ENCODE measurements around the gene DHRS2. TPM values are rescaled to one million over a fixed set of nuclear protein-coding genes. Genes with fewer than 3 reads are reported as not detected.

Gene DHRS2
- total and polyA plus RNA-seq, 2 experiments from 2014 or later = not detected

GRCh38 chr14:23618415-23618988, 17.7 kb upstream of the DHRS2 start:
- Histone ChIP-seq H3K79me2 (ENCODE audit: insufficient read depth) (no peaks in the 10 kb centered on the region), H2AFZ (no peak overlapping the region), H3K27me3 (replicated peaks; ENCODE audit: insufficient read depth) (peaks cover 5% of the 10 kb centered on the region), H3K9me3 (ENCODE audit: low read depth) (no peaks in the 10 kb centered on the region), H3K27ac (no peak overlapping the region), H3K36me3 (ENCODE audit: low read depth) (no peaks in the 10 kb centered on the region), H3K4me3 (no peak overlapping the region), H3K9ac (no peak overlapping the region), H3K9me2 (ENCODE audit: insufficient read depth) (no peaks in the 10 kb centered on the region), H3F3A (ENCODE audit: insufficient read depth) (no peaks in the 10 kb centered on the region), H3K4me2 (ENCODE audit: unreplicated experiment) (no peak overlapping the region), H4K20me1 (ENCODE audit: insufficient read depth) (no peaks in the 10 kb centered on the region), H3K4me1 (ENCODE audit: insufficient read depth) (no peaks in the 10 kb centered on the region)
- in situ Hi-C loops (cut with MboI) = no loop called here
- WGBS, 2 experiments (ENCODE audit: low coverage in 1 of 2, low lambda C conversion rate in 2 of 2, missing lambda C conversion rate in 2 of 2) = 11 to 28% methylated on average over 2 of the region's 2 CpGs
- DNase-seq = no peak
- TF ChIP-seq EZH2phosphoT487 (IDR thresholded peaks at IDR 0.05; ENCODE audit: insufficient read depth, low read depth) (no peak), EZH2 (IDR thresholded peaks at IDR 0.05; ENCODE audit: insufficient read depth, poor library complexity, severe bottlenecking) (no peak)

DNA sequence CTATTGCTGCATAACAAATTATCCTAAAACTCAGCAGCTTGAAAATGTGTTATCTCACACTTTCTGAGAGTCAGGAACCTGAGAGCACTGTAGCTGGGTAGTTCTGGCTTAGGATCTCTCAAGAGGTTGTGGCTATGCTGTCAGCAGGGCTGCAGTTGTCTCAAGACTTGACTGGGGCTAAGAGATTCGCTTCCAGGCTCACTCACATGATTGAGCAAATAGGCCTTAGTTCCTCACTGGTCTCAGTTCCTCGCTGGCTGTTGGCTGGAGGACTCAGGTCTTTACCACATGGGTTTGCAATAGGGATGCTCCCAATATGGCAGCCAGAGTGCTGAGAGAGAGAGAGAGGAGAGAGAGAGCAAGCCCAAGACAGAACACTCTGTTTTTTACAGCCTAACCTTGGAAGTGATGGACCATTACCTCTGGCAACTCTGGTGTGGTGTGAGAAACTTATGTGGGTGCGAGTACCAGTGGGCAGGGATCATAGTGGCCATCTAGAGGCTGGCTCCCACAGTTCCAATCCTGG, 15.9 kb upstream of the DHRS2 start:
- in situ Hi-C loops (cut with MboI) = no loop called here
- no peaks in the 10 kb centered on the region for H3K36me3 ChIP-seq (ENCODE audit: low read depth)
- H3K4me3 ChIP-seq = no peak overlapping the region
- H3K9me3 ChIP-seq (ENCODE audit: low read depth) = no peaks in the 10 kb centered on the region
- H3K4me2 ChIP-seq (ENCODE audit: unreplicated experiment) = no peak overlapping the region
- H3K27me3 ChIP-seq (replicated peaks; ENCODE audit: insufficient read depth) = no peaks in the 10 kb centered on the region; the same call in 1 of the 2 replicates
- H3F3A ChIP-seq (ENCODE audit: insufficient read depth) = no peaks in the 10 kb centered on the region
- no peak overlapping the region for H3K9ac ChIP-seq
- WGBS, 2 experiments (ENCODE audit: low coverage in 1 of 2, low lambda C conversion rate in 2 of 2, missing lambda C conversion rate in 2 of 2) = 16 to 21% methylated on average over 3 of the region's 3 CpGs
- H2AFZ ChIP-seq = no peak overlapping the region
- no peaks in the 10 kb centered on the region for H4K20me1 ChIP-seq (ENCODE audit: insufficient read depth)
- no peaks in the 10 kb centered on the region for H3K4me1 ChIP-seq (ENCODE audit: insufficient read depth)
- TF ChIP-seq EZH2phosphoT487 (IDR thresholded peaks at IDR 0.05; ENCODE audit: insufficient read depth, low read depth) (no peak), EZH2 (IDR thresholded peaks at IDR 0.05; ENCODE audit: insufficient read depth, poor library complexity, severe bottlenecking) (no peak)
- DNase-seq = no peak
- H3K27ac ChIP-seq = no peak overlapping the region
- H3K9me2 ChIP-seq (ENCODE audit: insufficient read depth) = no peaks in the 10 kb centered on the region
- H3K79me2 ChIP-seq (ENCODE audit: insufficient read depth) = no peaks in the 10 kb centered on the region

- Histone ChIP-seq H4K20me1 (ENCODE audit: insufficient read depth) (no peaks in the 10 kb centered on the region), H3K27me3 (replicated peaks; ENCODE audit: insufficient read depth) (no peaks in the 10 kb centered on the region; the same call in 1 of the 2 replicates), H3K4me1 (ENCODE audit: insufficient read depth) (no peaks in the 10 kb centered on the region), H3K27ac (no peak overlapping the region), H3K36me3 (ENCODE audit: low read depth) (no peaks in the 10 kb centered on the region), H2AFZ (no peak overlapping the region), H3K79me2 (ENCODE audit: insufficient read depth) (no peaks in the 10 kb centered on the region), H3F3A (ENCODE audit: insufficient read depth) (no peaks in the 10 kb centered on the region), H3K9ac (no peak overlapping the region), H3K9me3 (ENCODE audit: low read depth) (no peaks in the 10 kb centered on the region), H3K4me3 (no peak overlapping the region), H3K4me2 (ENCODE audit: unreplicated experiment) (no peak overlapping the region), H3K9me2 (ENCODE audit: insufficient read depth) (no peaks in the 10 kb centered on the region)
- TF ChIP-seq EZH2phosphoT487 (IDR thresholded peaks at IDR 0.05; ENCODE audit: insufficient read depth, low read depth) (no peak), EZH2 (IDR thresholded peaks at IDR 0.05; ENCODE audit: insufficient read depth, poor library complexity, severe bottlenecking) (no peak)
- DNase-seq = no peak
- in situ Hi-C loops (cut with MboI) = no loop called here
- 13 to 20% methylated on average over 6 of the region's 6 CpGs for WGBS, 2 experiments (ENCODE audit: low coverage in 1 of 2, low lambda C conversion rate in 2 of 2, missing lambda C conversion rate in 2 of 2)
These were observed 14.8 kb upstream of the DHRS2 start for GRCh38 chr14:23621204-23621931.

- 16 to 31% methylated on average over 4 of the region's 4 CpGs for WGBS, 2 experiments (ENCODE audit: low coverage in 1 of 2, low lambda C conversion rate in 2 of 2, missing lambda C conversion rate in 2 of 2)
- TF ChIP-seq EZH2phosphoT487 (IDR thresholded peaks at IDR 0.05; ENCODE audit: insufficient read depth, low read depth) (no peak), EZH2 (IDR thresholded peaks at IDR 0.05; ENCODE audit: insufficient read depth, poor library complexity, severe bottlenecking) (no peak)
- Histone ChIP-seq H3K36me3 (ENCODE audit: low read depth) (no peaks in the 10 kb centered on the region), H4K20me1 (ENCODE audit: insufficient read depth) (no peaks in the 10 kb centered on the region), H2AFZ (no peak overlapping the region), H3K9me3 (ENCODE audit: low read depth) (no peaks in the 10 kb centered on the region), H3K27ac (no peak overlapping the region), H3K9ac (no peak overlapping the region), H3K9me2 (ENCODE audit: insufficient read depth) (no peaks in the 10 kb centered on the region), H3K27me3 (replicated peaks; ENCODE audit: insufficient read depth) (no peaks in the 10 kb centered on the region; the same call in 1 of the 2 replicates), H3K4me3 (no peak overlapping the region), H3K79me2 (ENCODE audit: insufficient read depth) (no peaks in the 10 kb centered on the region), H3K4me1 (ENCODE audit: insufficient read depth) (no peaks in the 10 kb centered on the region), H3F3A (ENCODE audit: insufficient read depth) (no peaks in the 10 kb centered on the region), H3K4me2 (ENCODE audit: unreplicated experiment) (no peak overlapping the region)
- in situ Hi-C loops (cut with MboI) = no loop called here
- no peak for DNase-seq
These were observed 14.0 kb upstream of the DHRS2 start for GRCh38 chr14:23621932-23622730.

Measured in GM23248 (cell line).